Measurements from ENCODE around the gene RABGAP1L. TPM values are rescaled to one million over a fixed set of nuclear protein-coding genes. Genes with fewer than 3 reads are reported as not detected.
"Not testable (repeated sequence)": the region's sequence is repeated elsewhere in the genome, so short reads cannot be mapped to it uniquely, and the experiment has no call there.

RABGAP1L gene
- total RNA-seq, 1 donor from 2014 or later: 69.2 TPM

DNA sequence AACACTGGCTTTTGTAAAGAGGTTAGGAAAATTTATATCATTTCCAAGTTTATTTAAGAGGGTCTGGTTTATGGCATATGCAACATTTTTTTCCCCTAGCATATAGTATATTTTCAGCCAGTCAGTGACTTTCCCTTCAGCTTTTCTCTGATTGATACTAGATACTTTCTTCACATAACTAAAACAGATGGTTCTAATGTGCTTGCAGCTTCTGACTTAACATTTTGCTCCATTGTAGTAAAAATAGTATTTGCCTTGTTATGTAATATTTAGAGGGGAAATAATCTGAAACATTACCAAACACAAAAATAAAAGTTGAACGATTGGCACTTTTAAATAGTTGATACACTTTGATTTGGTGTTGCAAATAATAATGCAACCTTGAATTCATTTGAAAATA is 480.1 kb downstream of the RABGAP1L start:
- TF ChIP-seq, protein P1, sequence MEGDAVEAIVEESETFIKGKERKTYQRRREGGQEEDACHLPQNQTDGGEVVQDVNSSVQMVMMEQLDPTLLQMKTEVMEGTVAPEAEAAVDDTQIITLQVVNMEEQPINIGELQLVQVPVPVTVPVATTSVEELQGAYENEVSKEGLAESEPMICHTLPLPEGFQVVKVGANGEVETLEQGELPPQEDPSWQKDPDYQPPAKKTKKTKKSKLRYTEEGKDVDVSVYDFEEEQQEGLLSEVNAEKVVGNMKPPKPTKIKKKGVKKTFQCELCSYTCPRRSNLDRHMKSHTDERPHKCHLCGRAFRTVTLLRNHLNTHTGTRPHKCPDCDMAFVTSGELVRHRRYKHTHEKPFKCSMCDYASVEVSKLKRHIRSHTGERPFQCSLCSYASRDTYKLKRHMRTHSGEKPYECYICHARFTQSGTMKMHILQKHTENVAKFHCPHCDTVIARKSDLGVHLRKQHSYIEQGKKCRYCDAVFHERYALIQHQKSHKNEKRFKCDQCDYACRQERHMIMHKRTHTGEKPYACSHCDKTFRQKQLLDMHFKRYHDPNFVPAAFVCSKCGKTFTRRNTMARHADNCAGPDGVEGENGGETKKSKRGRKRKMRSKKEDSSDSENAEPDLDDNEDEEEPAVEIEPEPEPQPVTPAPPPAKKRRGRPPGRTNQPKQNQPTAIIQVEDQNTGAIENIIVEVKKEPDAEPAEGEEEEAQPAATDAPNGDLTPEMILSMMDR (IDR thresholded peaks at IDR 0.05; ENCODE audit: borderline replicate concordance): no peak
- intact Hi-C loops (cut with micrococcal nuclease): no loop called here
- Histone ChIP-seq H3K4me1 (no peaks in the 10 kb centered on the region), H3K36me3 (peaks cover 10% of the 10 kb centered on the region), H3K27ac (replicated peaks) (no peak overlapping the region), H3K27me3 (ENCODE audit: low read depth) (no peaks in the 10 kb centered on the region), H3K9me3 (replicated peaks) (no peaks in the 10 kb centered on the region), H3K4me3 (no peak overlapping the region)
- DNase-seq: no peak

DNA sequence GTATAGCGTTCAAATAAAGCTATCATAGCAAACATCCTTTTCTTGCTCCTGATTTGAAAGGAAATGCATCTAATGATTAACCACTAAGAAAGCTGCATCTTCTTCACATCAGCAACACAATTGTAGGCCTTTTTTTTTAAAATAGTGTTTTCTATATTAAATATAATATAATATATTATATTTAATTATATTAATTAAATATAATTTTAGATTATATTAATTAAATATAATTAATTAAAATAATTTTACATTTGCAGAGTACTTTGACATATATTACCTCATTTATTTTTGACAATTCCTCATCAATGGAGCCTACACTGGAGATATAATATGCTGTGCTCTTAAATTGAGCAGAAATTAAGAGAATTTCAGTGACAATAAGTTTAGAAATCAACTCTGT is 481.5 kb downstream of the RABGAP1L start:
- intact Hi-C loops (cut with micrococcal nuclease): no loop called here

DNA sequence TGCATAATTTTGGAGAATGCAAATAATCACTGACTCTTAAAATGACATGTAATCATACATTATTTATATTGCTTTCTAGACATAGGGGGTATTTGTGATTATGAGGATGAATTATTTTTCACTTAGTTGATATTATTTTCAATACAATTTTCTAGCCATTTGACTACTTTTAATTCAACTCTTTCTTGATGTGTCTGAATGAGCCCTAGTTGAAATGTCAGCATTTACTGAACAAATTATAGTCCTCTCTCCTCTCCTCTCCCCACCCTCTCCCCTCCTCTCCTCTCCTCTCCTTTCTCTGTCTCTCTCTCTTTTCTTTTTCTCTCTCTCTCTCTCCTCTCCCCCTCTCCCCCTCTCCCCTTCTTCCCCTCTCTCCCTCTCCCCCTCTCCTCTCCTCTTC is 483.1 kb downstream of the RABGAP1L start:
- intact Hi-C loops (cut with micrococcal nuclease): no loop called here

More for the DNA sequence above, 481.5 kb downstream of the RABGAP1L start:
- H3K27me3 ChIP-seq (ENCODE audit: low read depth): no peaks in the 10 kb centered on the region
- DNase-seq: no peak
- TF ChIP-seq, protein P1 (IDR thresholded peaks at IDR 0.05; ENCODE audit: borderline replicate concordance): no peak
- H3K4me3 ChIP-seq: no peak overlapping the region
- H3K4me1 ChIP-seq: no peaks in the 10 kb centered on the region
- peaks cover 5% of the 10 kb centered on the region for H3K9me3 ChIP-seq (replicated peaks)
- no peak overlapping the region for H3K27ac ChIP-seq (replicated peaks)
- peaks cover 10% of the 10 kb centered on the region for H3K36me3 ChIP-seq

DNA sequence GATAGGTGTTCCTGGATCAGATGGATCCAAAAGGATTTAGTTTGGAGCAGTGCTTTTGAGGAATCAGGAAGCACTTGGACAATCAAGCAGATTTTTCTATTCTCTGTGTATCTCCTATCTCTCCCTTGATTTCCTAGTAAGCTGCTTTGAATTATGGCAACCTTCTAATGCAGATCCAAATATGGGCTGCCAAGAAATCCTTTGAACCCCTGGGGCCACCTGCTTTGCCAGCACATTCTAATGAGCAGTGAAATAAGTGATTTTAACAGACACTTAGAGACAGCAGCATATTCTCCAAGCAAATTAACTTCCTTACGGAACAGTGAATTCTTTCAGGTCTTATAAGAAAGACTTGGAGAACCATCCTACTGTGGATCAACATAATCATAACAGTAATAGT is 483.9 kb downstream of the RABGAP1L start:
- Histone ChIP-seq H3K36me3 (peaks cover under 1% of the 10 kb centered on the region), H3K4me3 (no peak overlapping the region), H3K4me1 (no peaks in the 10 kb centered on the region), H3K27ac (replicated peaks) (no peak overlapping the region), H3K9me3 (replicated peaks) (peaks cover 15% of the 10 kb centered on the region), H3K27me3 (ENCODE audit: low read depth) (no peaks in the 10 kb centered on the region)
- TF ChIP-seq, protein P1 (IDR thresholded peaks at IDR 0.05; ENCODE audit: borderline replicate concordance): no peak
- DNase-seq: no peak
- intact Hi-C loops (cut with micrococcal nuclease): no loop called here

More for the DNA sequence above, 483.1 kb downstream of the RABGAP1L start:
- H3K9me3 ChIP-seq (replicated peaks): peaks cover 15% of the 10 kb centered on the region
- H3K36me3 ChIP-seq: peaks cover 8% of the 10 kb centered on the region
- no peak overlapping the region for H3K4me3 ChIP-seq
- H3K27ac ChIP-seq (replicated peaks): no peak overlapping the region
- DNase-seq: no peak
- no peaks in the 10 kb centered on the region for H3K4me1 ChIP-seq
- TF ChIP-seq, protein P1 (IDR thresholded peaks at IDR 0.05; ENCODE audit: borderline replicate concordance): no peak
- H3K27me3 ChIP-seq (ENCODE audit: low read depth): no peaks in the 10 kb centered on the region

DNA sequence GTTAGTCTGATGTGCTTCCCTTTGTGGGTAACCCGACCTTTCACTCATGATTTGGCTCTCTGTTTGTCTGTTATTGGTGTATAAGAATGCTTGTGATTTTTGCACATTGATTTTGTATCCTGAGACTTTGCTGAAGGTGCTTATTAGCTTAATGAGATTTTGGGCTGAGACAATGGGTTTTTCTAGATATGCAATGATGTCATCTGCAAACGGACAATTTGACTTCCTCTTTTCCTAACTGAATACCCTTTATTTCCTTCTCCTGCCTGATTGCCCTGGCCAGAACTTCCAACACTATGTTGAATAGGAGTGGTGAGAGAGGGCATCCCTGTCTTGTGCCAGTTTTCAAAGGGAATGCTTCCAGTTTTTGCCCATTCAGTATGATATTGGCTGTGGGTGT is 490.3 kb downstream of the RABGAP1L start:
- H3K27ac ChIP-seq (replicated peaks); intact Hi-C loops (cut with micrococcal nuclease); H3K4me3 ChIP-seq; H3K27me3 ChIP-seq (ENCODE audit: low read depth); DNase-seq; H3K36me3 ChIP-seq: not testable (repeated sequence)
- Histone ChIP-seq H3K4me1 (peaks cover 14% of the 10 kb centered on the region), H3K9me3 (replicated peaks) (peaks cover 23% of the 10 kb centered on the region)

DNA sequence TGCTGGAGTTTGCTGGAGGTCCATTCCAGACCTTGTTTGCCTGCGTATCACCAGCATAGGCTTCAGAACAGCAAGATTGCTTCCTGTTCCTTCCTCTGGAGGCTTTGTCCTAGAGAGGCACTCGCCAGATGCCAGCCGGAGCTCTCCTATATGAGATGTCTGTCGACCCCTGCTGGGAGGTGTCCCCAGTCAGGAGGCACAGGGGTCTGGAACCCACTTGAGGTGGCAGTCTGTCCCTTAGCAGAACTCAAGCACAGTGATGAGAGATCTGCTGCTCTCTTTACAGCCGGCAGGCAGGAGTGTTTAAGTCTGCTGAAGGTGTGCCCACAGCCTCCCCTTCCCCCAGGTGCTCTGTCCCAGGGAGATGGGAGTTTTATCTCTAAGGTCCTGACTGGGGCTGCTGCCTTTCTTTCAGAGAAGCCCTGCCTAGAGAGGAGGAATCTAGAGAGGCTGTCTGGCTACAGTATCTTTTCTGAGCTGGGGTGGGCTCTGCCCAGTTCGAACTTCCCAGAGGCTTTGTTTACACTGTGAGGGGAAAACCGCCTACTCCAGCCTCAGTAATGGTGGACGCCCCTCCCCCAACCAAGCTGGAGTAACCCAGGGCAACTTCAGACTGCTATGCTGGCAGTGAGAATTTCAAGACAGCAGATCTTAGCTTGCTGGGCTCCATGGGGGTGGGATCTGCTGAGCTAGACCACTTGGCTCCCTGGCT is 493.4 kb downstream of the RABGAP1L start:
- H3K36me3 ChIP-seq: no peaks in the 10 kb centered on the region
- TF ChIP-seq, protein P1 (IDR thresholded peaks at IDR 0.05; ENCODE audit: borderline replicate concordance): no peak
- H3K4me3 ChIP-seq: no peak overlapping the region
- no peak for DNase-seq
- no peak overlapping the region for H3K27ac ChIP-seq (replicated peaks)
- peaks cover 16% of the 10 kb centered on the region for H3K9me3 ChIP-seq (replicated peaks)
- peaks cover 19% of the 10 kb centered on the region for H3K4me1 ChIP-seq
- intact Hi-C loops (cut with micrococcal nuclease): no loop called here
- no peaks in the 10 kb centered on the region for H3K27me3 ChIP-seq (ENCODE audit: low read depth)
